K562 (cell line): ENCODE data around the gene RTF1. TPM values are rescaled to one million over a fixed set of nuclear protein-coding genes. Genes with fewer than 3 reads are reported as not detected.

Experiments used
- CEBPG ChIP-seq, 3 experiments: fragments of 200-800 bp in 1 of 3; sonication (Bioruptor generic) in 1 of 3; sonication (generic) in 1 of 3; formaldehyde crosslinking in 1 of 3; IDR thresholded peaks in 2 of 3; conservative IDR thresholded peaks in 1 of 3; 2 replicates each; pipeline versions ENCODE4 v1.6.1 to v1.8.0; 2016 to 2022; ENCODE audit warnings: missing compliant biosample characterization in 2 of 3, missing genetic modification characterization in 2 of 3, mild to moderate bottlenecking in 1 of 3, missing genetic modification reagents in 1 of 3
- PHF20 ChIP-seq: fragments of 450-650 bp; IDR thresholded peaks from 2 replicates; pipeline ENCODE4 v1.6.1; 2018; ENCODE audit not compliant: partially characterized antibody
- RAD21 ChIP-seq, 2 experiments: fragments of 250-450 bp in 1 of 2; fragments of 450-650 bp in 1 of 2; sonication (Bioruptor Pico) in 1 of 2; formaldehyde crosslinking in 1 of 2; IDR thresholded peaks in 1 of 2; conservative IDR thresholded peaks in 1 of 2; 2 replicates each; pipeline versions ENCODE4 v1.4.0 to v1.8.0; 2020 to 2022; ENCODE audit warnings: mild to moderate bottlenecking in 2 of 2, moderate library complexity in 1 of 2
- RAD51 ChIP-seq: fragments of 450-650 bp; IDR thresholded peaks from 2 replicates; pipeline ENCODE4 v1.7.1; 2016; ENCODE audit warnings: low read depth, mild to moderate bottlenecking, borderline replicate concordance
- SMC3 ChIP-seq: conservative IDR thresholded peaks from 2 replicates; pipeline ENCODE4 v1.6.1; 2011; ENCODE audit warnings: low read depth, low read length, improper control_type of control experiment; ENCODE audit not compliant: insufficient read depth
- ZBTB34 ChIP-seq: fragments of 250-450 bp; sonication (Bioruptor Pico); IDR thresholded peaks from 2 replicates; pipeline ENCODE4 v1.8.0; 2021; ENCODE audit warnings: mild to moderate bottlenecking, moderate library complexity
- ZNF592 ChIP-seq: fragments of 450-650 bp; IDR thresholded peaks from 2 replicates; pipeline ENCODE4 v1.6.1; 2017; ENCODE audit warnings: antibody characterized with exemption, mild to moderate bottlenecking
- ZNF696 ChIP-seq: fragments of 250-450 bp; sonication (Bioruptor Pico); conservative IDR thresholded peaks from 2 replicates; pipeline ENCODE4 v1.4.0; 2020; ENCODE audit warnings: mild to moderate bottlenecking, moderate library complexity
- polyA plus RNA-seq, 8 experiments: library from polyadenylated mRNA; depleted of rRNA in 4 of 8; stranded (reverse) in 5 of 8; unstranded in 3 of 8; fragments of >200 nt; fragmentation: Nextera tagmentation in 2 of 8; fragmentation: Illumina TruSeq in 1 of 8; extraction: Ambion mirVana in 2 of 8; extraction: Trizol in 1 of 8; gene quantifications; 2 replicates each; pipeline versions ENCODE4 v1.2.1 to v1.2.3, GENCODE V29; 2011 to 2014; ENCODE audit warnings: inconsistent platforms in 1 of 8, missing spikeins in 1 of 8
- total RNA-seq, 7 experiments: library from RNA; depleted of rRNA in 6 of 7; stranded (reverse); fragments of >200 nt in 6 of 7; fragmentation: Illumina TruSeq in 2 of 7; extraction: Trizol in 2 of 7; gene quantifications; 2 replicates each; pipeline versions ENCODE4 v1.2.1 to v1.2.3, GENCODE V29; 2011 to 2021; ENCODE audit warnings: low replicate concordance in 1 of 7
- TF ChIP-seq, protein P1 (sequence below): IDR thresholded peaks from 2 replicates; pipeline ENCODE4 v1.6.1; 2014; ENCODE audit warnings: antibody characterized with exemption

Gene RTF1
- total and polyA plus RNA-seq, 9 of the 15 experiments (the other 6 are each of a cell fraction or from before 2014, with no cell fraction given): 7.6 to 69.5 (median 31.5) TPM

- TF ChIP-seq RAD21 (CRISPR knock-in tag; conservative IDR thresholded peaks at IDR 0.05 in 1 of 2, IDR thresholded peaks at IDR 0.05 in 1 of 2) (peak; percentile 90 to 97), PHF20 (no peak), ZBTB34 (CRISPR knock-in tag) (no peak), CEBPG (CRISPR knock-in tag; IDR thresholded peaks at IDR 0.05) (no peak), CEBPG (tag; conservative IDR thresholded peaks at IDR 0.05 in 1 of 2, IDR thresholded peaks at IDR 0.05 in 1 of 2) (no peak), RAD51 (no peak), ZNF696 (CRISPR knock-in tag) (no peak), ZNF592 (0 out of 2 replicates have a peak, but pooled peaks have one; percentile 28), SMC3 (peak; percentile 88)
- TF ChIP-seq, protein P1, sequence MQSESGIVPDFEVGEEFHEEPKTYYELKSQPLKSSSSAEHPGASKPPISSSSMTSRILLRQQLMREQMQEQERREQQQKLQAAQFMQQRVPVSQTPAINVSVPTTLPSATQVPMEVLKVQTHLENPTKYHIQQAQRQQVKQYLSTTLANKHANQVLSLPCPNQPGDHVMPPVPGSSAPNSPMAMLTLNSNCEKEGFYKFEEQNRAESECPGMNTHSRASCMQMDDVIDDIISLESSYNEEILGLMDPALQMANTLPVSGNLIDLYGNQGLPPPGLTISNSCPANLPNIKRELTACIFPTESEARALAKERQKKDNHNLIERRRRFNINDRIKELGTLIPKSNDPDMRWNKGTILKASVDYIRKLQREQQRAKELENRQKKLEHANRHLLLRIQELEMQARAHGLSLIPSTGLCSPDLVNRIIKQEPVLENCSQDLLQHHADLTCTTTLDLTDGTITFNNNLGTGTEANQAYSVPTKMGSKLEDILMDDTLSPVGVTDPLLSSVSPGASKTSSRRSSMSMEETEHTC: no peak
Observed at GRCh38 chr15:41465822-41466421, 49.0 kb downstream of the RTF1 start (continued).
